Occipital lobe (tissue), 2 donors: ENCODE data around the gene MAP2K3. TPM values are rescaled to one million over a fixed set of nuclear protein-coding genes. Genes with fewer than 3 reads are reported as not detected.
A peak's percentile ranks its signal among the peaks of the same experiment; 100 is the strongest.

Source experiments
- DNase-seq: peaks from one replicate; lab custom pipeline; 2025; lab: John Stamatoyannopoulos, UW
- total RNA-seq: library from RNA; depleted of rRNA; stranded (reverse); fragments of >200 nt; gene quantifications from one replicate; pipeline ENCODE4 v1.2.3, GENCODE V29; 2014

MAP2K3 gene
- total RNA-seq, 1 donor from 2014 or later: 1.7 TPM

DNA sequence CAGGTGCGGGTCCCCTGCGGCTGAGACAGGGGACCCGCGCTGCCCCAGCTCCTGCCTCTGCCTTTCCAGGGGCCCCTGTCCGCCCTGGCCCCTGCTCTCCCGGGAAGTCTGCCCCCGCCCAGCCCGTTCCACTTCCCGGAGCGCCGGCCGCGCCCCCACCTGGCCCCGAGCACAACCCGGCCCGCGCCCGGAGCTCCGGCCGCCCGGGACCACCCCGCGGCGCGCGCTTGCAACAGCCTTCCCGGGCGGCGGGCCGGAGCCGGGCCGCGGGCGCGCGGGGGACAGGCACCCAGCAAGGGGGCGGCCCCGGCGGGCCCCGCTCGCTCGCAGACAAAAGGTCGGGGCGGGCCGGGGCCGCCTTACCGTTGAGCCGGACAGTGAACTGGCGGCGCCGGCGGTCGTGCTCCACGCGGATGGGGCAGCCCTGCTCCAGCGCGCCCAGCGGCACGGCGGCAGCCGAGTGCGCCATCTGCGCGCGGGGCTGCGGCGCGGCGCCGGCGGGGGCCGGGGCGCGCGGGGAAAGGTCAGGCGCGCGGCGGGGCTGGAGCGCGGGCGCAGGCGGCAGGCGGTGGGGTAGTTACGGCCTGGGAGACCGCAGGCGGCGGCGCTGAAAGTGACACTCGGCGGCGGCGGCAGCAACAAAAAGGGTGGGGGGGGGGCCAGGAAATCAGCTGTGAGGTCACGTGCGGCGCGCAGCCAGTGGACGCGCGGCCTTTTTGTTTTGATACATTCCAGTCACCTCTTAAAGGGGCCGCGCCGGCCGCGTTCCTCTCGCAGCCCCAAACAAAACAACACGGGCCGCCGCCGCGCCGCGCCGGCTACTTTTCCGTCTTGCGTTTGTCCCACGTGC is 31.5 kb upstream of the MAP2K3 start, which contains the start of gene NATD1:
TSS of gene NATD1 (minus strand) at position 615 of the 850 bp plus-strand sequence. CDS start at position 469, 146 bp downstream.
- DNase-seq: peak; percentile 84

DNA sequence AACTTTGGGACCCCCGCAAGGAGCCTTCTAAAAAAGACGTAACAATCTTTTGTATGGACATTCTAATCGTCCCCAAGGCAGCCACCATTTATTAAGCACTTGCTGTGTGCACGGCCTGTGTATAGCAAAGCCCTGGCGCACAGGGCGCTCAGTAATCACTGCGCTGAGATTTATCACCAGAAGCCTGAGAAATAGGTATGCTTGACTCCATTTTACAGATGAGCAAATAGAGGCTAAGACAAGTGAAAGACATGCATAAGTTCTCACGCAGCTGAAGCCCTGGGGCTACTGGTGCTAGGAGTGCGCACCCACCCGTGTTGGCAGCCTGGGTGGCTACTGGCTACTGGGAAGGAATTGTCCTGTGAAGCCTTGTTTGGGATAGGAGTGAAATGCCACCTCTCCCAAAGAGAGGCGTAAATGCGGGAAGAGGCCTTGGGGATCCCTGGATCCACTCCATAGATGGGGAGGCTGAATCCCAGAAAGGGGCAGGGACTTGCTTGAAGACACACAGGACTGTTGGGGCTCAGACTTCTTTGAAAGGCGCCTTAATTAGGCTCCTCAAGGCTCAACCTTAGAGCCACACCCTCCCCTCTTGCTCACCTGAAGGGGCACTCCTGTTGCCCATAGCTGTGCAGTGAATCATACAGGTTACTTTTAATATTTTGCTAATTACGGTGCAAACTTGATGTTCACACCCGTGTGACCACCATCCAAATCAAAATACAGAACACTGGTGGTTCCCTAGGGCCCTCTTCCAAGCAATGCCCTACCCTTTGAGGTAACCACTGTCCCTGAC is 30.7 kb upstream of the MAP2K3 start:
- DNase-seq: no peak

DNA sequence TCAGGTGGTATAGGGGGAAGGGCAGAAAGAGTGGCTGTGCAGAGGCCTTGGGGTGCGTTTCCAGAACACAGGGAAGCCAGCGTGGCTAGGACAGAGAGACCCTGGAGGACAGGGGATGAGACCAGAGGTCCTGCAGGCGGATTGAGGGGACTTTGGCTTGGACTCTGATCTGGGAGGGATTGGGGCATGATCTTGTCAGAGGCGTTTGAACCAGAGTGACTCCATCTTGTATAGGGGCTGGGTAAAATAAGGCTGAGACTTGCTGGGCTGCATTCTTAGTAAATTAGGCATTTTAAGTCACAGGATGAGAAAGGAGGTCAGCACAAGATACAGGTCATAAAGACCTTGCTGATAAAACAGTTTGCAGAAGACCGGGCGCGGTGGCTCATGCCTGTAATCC is 25.9 kb upstream of the MAP2K3 start:
- DNase-seq: no peak

DNA sequence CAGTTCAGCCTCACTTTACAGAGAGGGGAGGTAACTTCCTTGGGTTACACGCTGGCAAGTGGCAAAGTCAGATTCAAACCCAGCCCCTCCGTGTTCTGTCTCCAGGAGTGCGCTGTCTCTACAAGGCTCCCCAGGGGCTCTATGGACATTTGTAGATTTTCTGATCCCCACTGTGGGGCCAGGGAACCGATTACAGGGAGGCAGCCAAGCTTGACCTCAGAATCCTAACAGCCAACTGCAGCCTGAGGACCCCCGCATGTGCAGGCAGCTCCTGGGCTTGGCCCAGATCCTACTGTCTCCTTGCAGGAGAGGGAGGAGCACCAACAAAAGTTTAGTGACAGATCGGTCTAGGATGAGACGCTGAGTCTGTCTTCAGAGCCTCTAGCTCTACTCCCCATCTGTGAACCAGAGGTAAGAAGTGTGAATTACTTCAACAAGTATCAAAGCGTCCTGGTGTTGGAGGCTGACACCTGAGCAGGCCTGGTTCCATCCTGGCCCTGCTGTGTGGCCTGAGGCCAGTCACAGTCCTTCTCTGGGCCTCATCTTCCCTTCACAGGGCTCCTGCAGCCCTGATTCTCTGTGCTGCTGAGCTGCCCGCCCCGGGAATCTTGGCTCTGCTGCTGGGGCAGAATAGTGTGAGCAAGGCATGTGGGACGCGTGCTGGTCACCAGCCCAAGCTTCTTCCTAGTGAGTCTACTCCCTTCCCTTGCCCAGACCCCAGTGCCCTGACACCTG is 22.1 kb upstream of the MAP2K3 start:
- no peak for DNase-seq

DNA sequence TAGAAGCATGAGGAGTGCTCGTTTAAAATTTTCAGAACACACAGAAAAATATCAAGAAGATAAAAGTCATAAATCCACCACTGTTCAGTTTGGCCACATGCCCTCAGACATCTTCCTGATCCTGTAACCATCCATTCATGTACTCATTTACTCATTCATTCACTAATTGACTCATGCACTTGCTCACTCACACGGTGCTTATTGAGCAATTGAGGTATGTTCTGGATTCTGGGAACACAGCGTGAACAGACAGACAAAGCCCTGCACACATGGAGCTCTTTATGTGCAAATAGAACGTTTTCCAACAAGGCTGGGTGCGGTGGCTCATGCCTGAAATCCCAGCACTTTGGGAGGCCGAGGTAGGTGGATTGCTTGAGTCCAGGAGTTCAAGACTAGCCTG is 21.1 kb upstream of the MAP2K3 start:
- DNase-seq: no peak

DNA sequence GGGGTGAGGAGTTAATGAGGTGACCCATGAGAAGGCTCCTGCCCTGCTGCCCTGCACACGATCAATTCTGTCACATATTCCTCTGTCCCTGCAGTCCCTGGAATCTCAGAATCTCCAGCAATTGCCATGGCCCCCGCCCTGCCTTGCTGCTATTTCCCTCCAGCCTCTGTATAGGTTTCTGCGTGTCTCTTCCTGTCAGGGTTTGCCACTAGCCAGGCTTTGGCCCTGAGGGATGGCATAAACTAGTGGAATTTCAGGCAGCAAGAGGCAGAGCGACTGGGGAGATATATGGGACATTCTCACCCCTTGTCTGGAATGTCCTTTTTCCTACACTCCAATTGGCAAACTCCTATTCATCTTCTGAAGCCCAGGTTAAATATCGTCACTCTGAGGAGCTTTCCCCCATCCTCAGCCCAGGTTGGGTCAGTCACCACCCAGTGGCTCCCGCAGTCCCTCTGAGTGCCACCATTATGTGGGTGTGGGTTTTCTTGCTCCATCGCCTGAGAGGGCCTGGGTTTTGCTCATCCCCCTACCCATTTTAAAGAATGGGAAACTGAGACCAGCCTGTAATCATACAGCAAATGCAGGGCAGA is 15.8 kb upstream of the MAP2K3 start:
- DNase-seq: no peak

DNA sequence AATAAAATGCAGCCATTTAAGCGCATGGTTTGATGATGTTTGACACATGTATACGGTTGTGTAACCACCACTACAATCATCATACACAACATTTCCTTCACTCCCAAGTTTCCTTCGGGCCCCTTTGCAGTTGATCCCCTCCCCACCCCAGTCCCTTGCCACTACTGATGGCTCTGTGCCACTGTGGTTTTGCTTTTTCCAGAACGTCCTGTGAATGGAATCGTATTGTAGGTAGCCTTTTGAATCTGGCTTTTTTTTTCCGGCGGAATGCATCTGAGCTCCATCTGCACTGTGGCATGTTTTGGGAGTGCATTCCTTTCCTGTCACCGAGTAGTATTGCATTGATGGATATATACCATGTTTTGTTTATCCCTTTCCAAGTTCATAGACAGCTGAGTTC is 15.1 kb upstream of the MAP2K3 start:
- DNase-seq: no peak

DNA sequence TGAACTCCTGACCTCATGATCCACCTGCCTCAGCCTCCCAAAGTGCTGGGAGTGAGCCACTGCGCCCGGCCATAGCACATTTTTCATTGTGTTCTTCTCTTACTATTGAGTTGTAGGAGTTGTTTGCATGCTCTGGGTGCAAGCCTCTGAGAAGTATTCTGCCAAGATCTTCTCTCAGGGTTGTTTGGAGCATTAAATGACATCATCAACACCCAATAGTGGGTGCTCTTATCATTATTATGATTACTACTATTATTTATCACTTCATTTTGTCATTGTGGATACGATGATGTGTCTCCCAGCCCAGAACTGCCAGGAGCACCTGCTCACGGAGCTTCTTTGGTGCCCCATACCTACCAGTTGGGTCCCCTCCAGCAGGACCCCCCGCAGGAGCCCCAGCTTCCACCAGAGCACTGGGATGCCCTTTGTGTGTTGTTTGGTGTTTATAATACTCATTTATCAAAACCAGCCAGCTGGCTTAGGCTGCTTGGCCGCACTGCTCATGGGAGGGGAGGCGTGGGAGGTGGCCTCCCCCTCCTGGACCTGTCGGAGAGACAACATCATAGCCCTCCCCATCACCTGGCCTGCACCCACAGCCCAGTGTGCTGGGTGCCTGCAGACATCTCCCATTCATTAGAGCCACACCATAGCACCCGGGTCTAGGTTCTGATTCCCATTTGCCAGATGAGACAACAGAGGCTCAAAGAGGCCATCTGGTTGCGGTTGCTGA is 12.9 kb upstream of the MAP2K3 start:
- DNase-seq: no peak

DNA sequence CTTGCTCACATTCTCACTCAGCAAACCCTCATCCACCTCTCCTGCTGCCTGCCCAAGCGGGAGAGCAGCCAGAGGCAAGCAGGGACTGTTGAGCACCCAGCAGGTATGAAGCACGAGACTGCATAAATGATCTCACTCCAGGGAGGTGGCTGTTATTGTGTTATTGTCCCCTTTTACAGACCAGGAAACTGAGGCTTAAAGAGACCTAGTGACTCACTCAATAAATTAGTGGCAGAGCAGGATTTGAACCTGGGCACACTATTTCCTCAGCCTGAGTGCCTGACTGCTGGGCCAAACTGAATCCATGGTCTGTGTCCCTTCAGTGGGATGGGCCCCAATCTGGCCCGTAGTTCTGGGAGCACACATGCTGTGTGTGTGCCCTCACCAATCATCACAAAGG is 12.3 kb upstream of the MAP2K3 start:
- no peak for DNase-seq

DNA sequence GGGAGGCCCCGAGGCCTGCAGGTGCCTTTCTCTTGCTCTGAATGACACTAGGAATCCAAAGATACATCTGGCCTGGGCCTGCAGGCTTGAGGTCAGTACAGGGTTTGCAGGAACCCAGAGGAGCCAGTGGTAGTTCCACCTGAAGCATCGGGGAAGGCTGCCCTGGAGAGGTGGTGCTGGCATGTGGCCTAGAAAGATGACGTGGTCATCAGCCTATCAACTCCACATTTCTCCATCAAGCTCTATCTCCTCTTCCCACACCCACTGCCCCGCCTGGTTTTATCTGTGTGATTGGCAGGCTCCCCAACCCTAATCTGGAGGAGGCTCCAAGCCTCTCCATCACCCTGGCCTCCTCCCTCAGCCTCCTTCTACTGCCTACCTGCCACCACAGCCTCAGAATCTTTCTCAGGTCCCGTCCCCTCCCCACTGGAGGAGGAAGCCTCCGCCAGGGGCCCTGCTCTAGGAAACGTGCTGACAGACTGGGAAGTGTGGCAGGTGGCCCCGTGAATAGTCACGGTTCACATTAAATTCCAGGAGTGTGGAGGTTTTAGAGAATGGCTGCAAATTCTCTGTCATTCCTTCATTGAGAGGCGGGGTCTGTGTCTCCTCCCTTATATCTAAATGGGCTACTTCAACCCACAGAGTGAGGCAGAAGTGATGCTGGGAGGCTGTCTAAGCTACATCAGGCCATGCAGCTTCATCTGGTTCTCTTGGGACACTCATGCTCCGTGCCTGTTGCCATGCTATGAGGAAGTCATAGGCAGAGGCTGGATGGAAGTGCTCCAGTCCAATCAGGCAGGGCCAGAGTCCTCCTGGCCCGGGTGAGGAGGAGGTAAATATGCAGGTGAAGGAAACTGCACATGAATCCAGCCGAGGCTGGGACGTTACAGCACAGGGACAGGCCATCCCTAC is 11.4 kb upstream of the MAP2K3 start:
- no peak for DNase-seq

DNA sequence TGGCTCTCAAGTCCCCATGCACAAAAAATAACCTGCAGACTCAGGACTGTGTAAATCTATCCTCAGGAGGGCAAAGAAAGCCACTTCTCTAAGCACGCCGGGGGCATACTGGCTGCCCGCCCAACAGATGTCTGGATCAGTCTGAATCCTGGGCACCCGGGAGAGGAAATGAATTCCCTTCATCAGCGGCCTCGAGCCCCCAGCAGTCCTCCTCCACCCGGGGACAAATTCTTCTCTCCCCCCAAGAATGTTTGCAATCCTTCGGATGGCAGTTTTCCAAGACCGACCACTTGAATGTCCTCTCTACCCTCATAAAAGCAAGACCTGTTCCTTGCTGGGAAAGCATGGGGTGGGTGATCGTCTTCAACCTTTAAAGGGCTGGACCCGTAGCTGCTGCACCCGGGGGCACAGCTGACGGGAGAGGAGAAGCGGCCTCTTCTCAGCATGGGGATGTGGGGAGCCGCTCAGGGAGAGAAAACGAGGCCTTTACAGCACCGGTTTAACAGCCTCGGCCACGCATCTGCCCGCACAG is 9.4 kb upstream of the MAP2K3 start:
- DNase-seq: no peak

DNA sequence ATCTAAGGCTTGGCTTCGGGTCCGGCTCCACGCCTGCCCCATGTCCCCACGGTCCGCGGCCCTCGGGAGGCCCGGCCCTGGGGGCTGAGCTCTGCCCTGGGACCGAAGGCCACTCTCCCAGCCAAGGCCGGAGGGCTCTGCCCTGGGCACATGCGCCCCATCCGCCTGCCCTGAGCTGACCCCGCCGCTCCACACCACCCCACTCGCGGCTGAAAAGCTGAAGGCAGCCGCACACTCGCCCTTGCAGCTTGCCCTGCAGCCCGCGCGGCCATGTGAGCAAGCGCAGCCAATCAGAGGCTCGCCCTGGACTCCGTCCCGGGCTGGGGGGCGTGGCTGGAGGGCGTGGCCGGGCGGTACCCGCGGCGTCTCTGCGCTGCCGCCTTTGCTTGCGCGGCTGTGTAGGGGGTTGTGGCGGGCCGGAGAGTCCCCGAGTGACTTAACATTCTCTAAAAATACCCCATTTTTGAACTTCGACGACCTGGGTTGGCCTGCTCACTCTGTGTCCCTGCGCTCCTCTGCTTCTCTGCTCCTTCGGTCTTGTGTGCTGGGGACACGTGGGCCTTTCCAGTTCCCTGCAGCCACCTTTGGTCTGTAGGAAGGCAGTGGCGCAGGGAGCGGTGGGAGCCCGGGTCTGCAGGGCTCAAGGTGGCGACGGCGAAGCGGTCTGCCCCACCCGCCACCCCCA is 8.8 kb upstream of the MAP2K3 start:
- DNase-seq: peak; percentile 95

DNA sequence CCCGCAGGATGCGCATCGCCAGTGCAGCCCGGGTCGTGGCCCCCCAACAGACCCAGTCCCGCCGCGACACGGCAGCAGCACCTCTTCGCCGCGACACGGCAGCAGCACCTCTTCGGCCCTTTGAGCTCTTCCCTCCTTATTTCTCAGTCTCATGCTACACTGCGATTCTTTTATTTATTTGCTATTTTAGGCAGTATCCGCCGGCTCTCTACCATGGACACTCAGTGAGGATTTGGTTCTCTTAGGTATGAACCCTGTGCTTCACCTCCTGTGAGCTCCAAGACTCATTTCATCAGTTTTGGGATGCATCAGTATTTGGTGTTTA is 8.3 kb upstream of the MAP2K3 start:
- no peak for DNase-seq

DNA sequence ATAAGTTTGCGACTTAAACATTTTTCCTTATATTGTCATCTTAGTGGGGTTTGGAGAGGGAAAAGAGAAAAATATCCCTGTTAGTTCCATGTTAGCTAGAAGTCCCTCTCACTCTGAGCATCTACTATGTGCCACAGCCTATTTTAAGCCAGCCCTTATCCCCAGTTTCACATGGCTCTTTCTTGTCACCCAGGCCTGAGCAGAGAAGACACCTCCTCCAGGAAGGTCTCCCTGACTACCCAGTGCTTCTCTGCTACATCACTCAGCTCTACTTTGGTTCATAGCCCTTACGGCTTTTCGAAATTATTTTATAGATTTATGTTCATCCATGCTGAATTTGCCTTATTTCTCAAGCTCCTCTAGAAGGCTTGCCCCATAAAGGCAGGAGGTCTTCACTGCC is 7.2 kb upstream of the MAP2K3 start:
- DNase-seq: no peak

DNA sequence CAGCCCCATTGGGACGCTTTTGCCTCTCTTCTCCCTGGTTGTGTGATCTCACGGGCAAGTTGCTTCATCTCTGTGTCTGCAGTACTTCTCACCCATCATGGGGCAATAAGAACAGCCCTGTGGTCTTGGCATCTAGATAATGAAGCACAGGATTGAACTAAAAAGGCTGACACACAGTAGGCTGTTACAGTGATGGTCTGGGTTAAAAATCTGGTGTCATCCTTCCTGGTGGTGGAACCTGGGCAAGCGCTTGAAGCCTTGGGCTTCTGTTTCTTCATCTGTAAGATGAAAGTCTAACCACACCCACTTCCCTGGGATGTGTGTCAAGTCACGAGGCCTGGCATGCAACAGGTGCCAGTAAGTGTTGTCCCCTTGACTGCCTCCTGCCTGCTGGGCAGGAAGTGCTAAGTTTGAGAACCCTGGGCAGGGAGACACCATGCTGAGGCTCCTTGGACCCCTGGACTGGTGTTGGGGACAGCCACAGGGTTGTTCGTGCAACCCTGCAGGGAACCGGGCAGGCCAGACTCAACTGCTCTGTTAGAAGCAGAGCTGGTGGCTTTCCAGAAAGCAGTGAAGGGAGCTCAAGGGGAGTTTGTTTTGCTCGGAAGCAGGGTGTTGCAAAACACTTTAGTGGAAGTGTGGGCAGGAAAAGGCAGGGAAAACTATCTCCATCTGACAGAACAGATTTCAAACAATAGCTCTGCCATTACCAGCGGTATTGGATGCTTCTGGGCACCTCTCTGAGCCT is 5.9 kb upstream of the MAP2K3 start:
- no peak for DNase-seq

DNA sequence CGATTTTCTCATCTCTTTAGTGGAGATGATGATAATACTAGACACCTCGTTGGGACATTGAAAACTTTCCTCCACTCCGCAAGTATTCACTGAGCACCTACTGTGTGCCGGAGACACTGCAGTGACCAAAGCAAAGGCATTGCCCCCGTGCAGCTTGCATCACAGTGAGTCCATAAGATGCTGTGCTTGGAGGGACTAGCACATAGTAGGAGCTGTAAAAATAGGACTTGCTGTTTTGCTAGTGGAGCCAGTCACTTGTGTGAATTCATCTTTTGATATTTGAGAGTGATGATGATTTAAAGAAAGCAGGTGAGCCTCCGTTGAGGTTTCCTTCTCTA is 5.3 kb upstream of the MAP2K3 start:
- no peak for DNase-seq

DNA sequence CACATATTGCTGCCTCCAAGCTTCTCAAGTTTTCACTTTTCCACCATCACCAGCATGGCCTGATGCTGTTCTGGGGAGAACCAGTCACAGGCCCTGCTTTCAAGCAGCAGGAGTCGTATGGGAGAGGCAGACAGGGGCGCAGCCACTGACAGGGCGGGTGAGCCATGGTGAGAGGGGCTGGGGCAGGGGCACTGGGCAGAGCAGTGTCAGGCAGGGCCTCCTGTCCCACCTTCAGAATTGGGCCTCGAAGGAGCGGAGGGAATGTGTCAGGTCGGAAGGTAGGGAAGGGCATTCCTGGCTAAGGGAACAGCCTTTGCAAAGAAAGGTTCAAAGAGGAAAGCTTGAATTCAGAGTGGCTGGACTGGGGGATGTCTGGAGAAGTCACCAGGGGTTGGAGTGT is 4.9 kb upstream of the MAP2K3 start:
- no peak for DNase-seq

DNA sequence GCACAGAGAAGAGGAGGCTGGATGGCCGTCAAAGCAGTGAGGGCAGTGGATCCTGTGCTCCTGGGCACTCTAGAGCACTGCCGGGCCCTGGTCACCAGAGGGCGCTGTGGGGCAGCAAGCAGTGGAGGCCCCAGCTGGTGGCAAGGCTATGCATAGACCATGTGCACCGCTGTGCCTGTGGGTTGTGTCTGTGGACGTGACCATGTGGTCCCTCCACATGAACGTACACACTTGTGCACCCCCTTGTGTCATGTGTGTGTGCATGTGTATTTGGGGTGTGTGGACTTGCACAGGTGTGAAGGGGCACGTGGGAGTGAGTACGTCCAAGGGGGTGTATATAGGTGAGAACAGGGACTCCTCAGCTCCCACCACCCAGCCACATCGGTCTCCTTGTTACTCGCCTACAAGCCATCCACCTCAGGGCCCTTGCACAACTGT is 4.4 kb upstream of the MAP2K3 start:
- DNase-seq: peak; percentile 82
